ENCODE results near the gene TSC22D4.

The TSC22D4 gene

DNA sequence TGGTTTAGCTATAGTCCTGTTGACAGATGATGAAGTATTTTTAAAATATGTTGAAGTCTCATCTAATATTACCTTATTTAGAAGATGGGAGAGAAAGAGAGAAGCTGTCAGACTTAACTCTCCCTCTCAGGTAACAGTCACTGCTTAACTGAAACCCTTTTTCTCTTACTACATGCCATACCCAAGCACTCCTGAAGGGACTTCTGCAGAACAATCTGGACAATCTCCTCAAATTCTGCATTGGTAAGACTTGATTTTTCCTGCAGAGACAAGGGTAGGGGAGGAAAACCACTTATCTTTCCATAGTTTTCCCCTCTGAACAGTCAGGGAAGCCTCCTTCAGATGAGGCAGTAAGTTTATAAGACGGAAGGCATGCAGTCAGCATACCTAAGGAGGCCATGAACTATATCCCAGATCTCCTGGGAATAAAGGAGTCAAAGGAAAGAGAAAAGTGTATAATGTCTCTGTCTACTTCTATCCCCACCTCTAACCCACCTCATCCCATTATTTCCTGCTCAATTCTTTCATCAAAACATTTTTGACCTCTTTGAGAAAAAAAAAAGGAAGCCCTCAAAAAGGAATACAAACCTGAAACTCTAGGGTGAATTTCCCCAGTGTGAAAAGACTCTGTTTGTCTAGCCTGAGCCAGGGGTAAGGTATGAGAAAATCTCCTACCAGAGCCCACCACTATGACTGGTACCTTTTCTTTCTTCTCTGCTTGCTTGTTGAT is 59.9 kb downstream of the TSC22D4 start:
- no peak for TF ChIP-seq CTCF (IDR thresholded peaks at IDR 0.05)

Data from LNCAP (cell line).